HEK293 (cell line): Measurements from ENCODE around the gene ARV1.

Source experiments
- CTCF ChIA-PET: fragments of 350-600 bp; formaldehyde crosslinking; extraction: SDS; loops from one replicate; lab custom pipeline; 2021; ENCODE audit warnings: antibody characterized with exemption; lab: Yijun Ruan, JAX
- POLR2A ChIA-PET: fragments of 300-600 bp; formaldehyde crosslinking; extraction: SDS; loops from one replicate; lab custom pipeline; 2020; ENCODE audit warnings: antibody characterized with exemption, inconsistent platforms; lab: Yijun Ruan, JAX
- H3K27ac ChIP-seq: fragments of 200-500 bp; sonication (Bioruptor generic); 2 replicates; pipeline ENCODE4 v1.5.1; 2014; ENCODE audit warnings: low read depth, low read length, control low read depth, inconsistent platforms; ENCODE audit errors: extremely low read depth
- H3K36me3 ChIP-seq, 2 experiments: fragments of 200-500 bp in 1 of 2; sonication (Bioruptor generic) in 1 of 2; 1 replicate in 1 of 2; 2 replicates in 1 of 2; pipeline ENCODE4 v1.5.1; 2014 to 2017; ENCODE audit warnings: inconsistent platforms in 2 of 2, low read length in 2 of 2; ENCODE audit not compliant: control insufficient read depth in 2 of 2, insufficient read depth in 1 of 2
- H3K4me1 ChIP-seq: fragments of 200-500 bp; sonication (Bioruptor generic); 2 replicates; pipeline ENCODE4 v1.5.1; 2014; ENCODE audit warnings: mild to moderate bottlenecking, low read length, inconsistent platforms; ENCODE audit not compliant: control insufficient read depth, insufficient read depth
- H3K4me3 ChIP-seq: 2 replicates; pipeline ENCODE4 v1.5.1; 2011; ENCODE audit warnings: low read depth, mild to moderate bottlenecking, control low read depth, low read length, moderate library complexity
- H3K9me3 ChIP-seq: fragments of 200-500 bp; sonication (Bioruptor generic); 2 replicates; pipeline ENCODE4 v1.5.1; 2014; ENCODE audit warnings: low read depth, low read length, inconsistent platforms; ENCODE audit not compliant: control insufficient read depth, insufficient read depth
- GFI1B ChIP-seq: fragments of 450-650 bp; formaldehyde crosslinking; IDR thresholded peaks from 2 replicates; pipeline ENCODE4 v1.5.1; 2016; ENCODE audit warnings: missing biosample characterization, missing genetic modification characterization
- GLIS2 ChIP-seq: fragments of 450-650 bp; formaldehyde crosslinking; IDR thresholded peaks from 2 replicates; pipeline ENCODE4 v1.5.1; 2016; ENCODE audit warnings: missing biosample characterization, missing genetic modification characterization
- HOXD13 ChIP-seq: sonication (generic); formaldehyde crosslinking; IDR thresholded peaks from 2 replicates; pipeline ENCODE4 v1.8.0; 2022; ENCODE audit warnings: missing genetic modification reagents, borderline replicate concordance
- ZBTB48 ChIP-seq: fragments of 450-650 bp; formaldehyde crosslinking; IDR thresholded peaks from 2 replicates; pipeline ENCODE4 v1.5.1; 2016; ENCODE audit warnings: missing biosample characterization, missing genetic modification characterization
- ZEB2 ChIP-seq: fragments of 450-650 bp; formaldehyde crosslinking; IDR thresholded peaks from 2 replicates; pipeline ENCODE4 v1.5.1; 2016; ENCODE audit warnings: missing biosample characterization, missing genetic modification characterization
- ZNF140 ChIP-seq: fragments of 450-650 bp; formaldehyde crosslinking; IDR thresholded peaks from 2 replicates; pipeline ENCODE4 v1.5.1; 2016; ENCODE audit warnings: missing biosample characterization, missing genetic modification characterization
- ZNF16 ChIP-seq: fragments of 450-650 bp; formaldehyde crosslinking; IDR thresholded peaks from 2 replicates; pipeline ENCODE4 v1.5.1; 2016; ENCODE audit warnings: low read depth, missing biosample characterization, missing genetic modification characterization
- ZNF324 ChIP-seq: fragments of 450-650 bp; formaldehyde crosslinking; IDR thresholded peaks from 2 replicates; pipeline ENCODE4 v1.5.1; 2016; ENCODE audit warnings: missing biosample characterization, missing genetic modification characterization
- ZNF354C ChIP-seq: fragments of 450-650 bp; formaldehyde crosslinking; IDR thresholded peaks from 2 replicates; pipeline ENCODE4 v1.5.1; 2016; ENCODE audit warnings: missing biosample characterization, missing genetic modification characterization, low read depth, borderline replicate concordance
- ZNF366 ChIP-seq: fragments of 450-650 bp; formaldehyde crosslinking; conservative IDR thresholded peaks from 2 replicates; pipeline ENCODE4 v1.5.1; 2016; ENCODE audit warnings: missing biosample characterization, missing genetic modification characterization
- ZNF391 ChIP-seq: fragments of 450-650 bp; formaldehyde crosslinking; IDR thresholded peaks from 2 replicates; pipeline ENCODE4 v1.5.1; 2016; ENCODE audit warnings: low read depth, missing biosample characterization, missing genetic modification characterization, borderline replicate concordance
- ZNF416 ChIP-seq: fragments of 450-650 bp; formaldehyde crosslinking; IDR thresholded peaks from 2 replicates; pipeline ENCODE4 v1.5.1; 2016; ENCODE audit warnings: missing biosample characterization, missing genetic modification characterization
- ZNF529 ChIP-seq: fragments of 450-650 bp; formaldehyde crosslinking; IDR thresholded peaks from 2 replicates; pipeline ENCODE4 v1.5.1; 2017; ENCODE audit warnings: missing genetic modification characterization, missing biosample characterization; ENCODE audit not compliant: insufficient replicate concordance
- ZNF629 ChIP-seq: fragments of 450-650 bp; formaldehyde crosslinking; IDR thresholded peaks from 2 replicates; pipeline ENCODE4 v1.5.1; 2017; ENCODE audit warnings: missing biosample characterization, missing genetic modification characterization
- ZNF747 ChIP-seq: fragments of 450-650 bp; formaldehyde crosslinking; IDR thresholded peaks from 2 replicates; pipeline ENCODE4 v1.5.1; 2016; ENCODE audit warnings: missing biosample characterization, missing genetic modification characterization
- ZNF792 ChIP-seq: fragments of 450-650 bp; formaldehyde crosslinking; IDR thresholded peaks from 2 replicates; pipeline ENCODE4 v1.5.1; 2016; ENCODE audit warnings: missing biosample characterization, missing genetic modification characterization
- ZNF830 ChIP-seq: fragments of 450-650 bp; IDR thresholded peaks from 2 replicates; pipeline ENCODE4 v1.5.0; 2018; ENCODE audit warnings: missing biosample characterization, missing genetic modification characterization, low read depth, mild to moderate bottlenecking, moderate library complexity
- ZSCAN23 ChIP-seq: fragments of 450-650 bp; formaldehyde crosslinking; IDR thresholded peaks from 2 replicates; pipeline ENCODE4 v1.5.1; 2016; ENCODE audit warnings: missing biosample characterization, missing genetic modification characterization
- TF ChIP-seq, protein P1 (sequence below): fragments of 450-650 bp; formaldehyde crosslinking; IDR thresholded peaks from 2 replicates; pipeline ENCODE4 v1.5.1; 2017; ENCODE audit warnings: missing biosample characterization, missing genetic modification characterization
- TF ChIP-seq, protein P2 (sequence below): fragments of 450-650 bp; formaldehyde crosslinking; IDR thresholded peaks from 2 replicates; pipeline ENCODE4 v1.5.1; 2016; ENCODE audit warnings: missing biosample characterization, missing genetic modification characterization, borderline replicate concordance
- TF ChIP-seq, protein P3 (sequence below): fragments of 450-650 bp; formaldehyde crosslinking; IDR thresholded peaks from 2 replicates; pipeline ENCODE4 v1.5.1; 2016; ENCODE audit warnings: missing biosample characterization, missing genetic modification characterization
- TF ChIP-seq, protein P4 (sequence below): fragments of 450-650 bp; formaldehyde crosslinking; IDR thresholded peaks from 2 replicates; pipeline ENCODE4 v1.5.1; 2017; ENCODE audit warnings: missing biosample characterization, missing genetic modification characterization
- TF ChIP-seq, protein P5 (sequence below): fragments of 450-650 bp; formaldehyde crosslinking; IDR thresholded peaks from 2 replicates; pipeline ENCODE4 v1.5.1; 2016; ENCODE audit warnings: missing biosample characterization, missing genetic modification characterization, borderline replicate concordance

Gene ARV1

DNA sequence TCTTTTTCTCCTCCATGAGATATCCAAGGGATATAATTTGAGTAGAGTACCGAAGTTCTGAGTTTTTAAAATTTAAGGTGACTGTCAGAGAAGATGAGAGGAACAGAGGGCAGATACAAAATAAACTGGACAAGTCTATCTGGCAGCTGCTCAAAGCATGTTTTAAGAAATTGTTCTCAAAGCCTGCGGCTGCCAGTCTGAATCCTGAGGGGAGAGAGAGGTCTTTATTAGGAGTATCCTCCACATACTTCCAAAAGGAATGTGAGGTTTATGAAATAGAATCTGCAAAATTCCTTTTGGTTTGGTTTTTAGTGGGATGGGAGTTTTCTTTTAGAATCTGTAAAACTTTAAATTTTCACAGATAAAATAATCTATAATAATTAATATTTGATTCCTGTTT is 41.5 kb upstream of the ARV1 start:
- no peak overlapping the region for H3K4me3 ChIP-seq
- H3K36me3 ChIP-seq = peaks cover 3% of the 10 kb centered on the region in 2 experiments; a peak in 2 of 3 replicates
- H3K9me3 ChIP-seq = no peaks in the 10 kb centered on the region
- H3K27ac ChIP-seq = no peak overlapping the region
- peaks cover 21% of the 10 kb centered on the region for H3K4me1 ChIP-seq
- CTCF ChIA-PET = interaction anchor here (1.2 to 1.6 kb wide), 2 partner anchors 12 to 42 kb away, joined by 4 read pairs; no protein-coding TSS in a partner anchor
- POLR2A ChIA-PET = no interaction called here
- TF ChIP-seq ZNF629 (tag by site-specific recombination) (no peak), ZNF354C (tag by site-specific recombination) (no peak)

DNA sequence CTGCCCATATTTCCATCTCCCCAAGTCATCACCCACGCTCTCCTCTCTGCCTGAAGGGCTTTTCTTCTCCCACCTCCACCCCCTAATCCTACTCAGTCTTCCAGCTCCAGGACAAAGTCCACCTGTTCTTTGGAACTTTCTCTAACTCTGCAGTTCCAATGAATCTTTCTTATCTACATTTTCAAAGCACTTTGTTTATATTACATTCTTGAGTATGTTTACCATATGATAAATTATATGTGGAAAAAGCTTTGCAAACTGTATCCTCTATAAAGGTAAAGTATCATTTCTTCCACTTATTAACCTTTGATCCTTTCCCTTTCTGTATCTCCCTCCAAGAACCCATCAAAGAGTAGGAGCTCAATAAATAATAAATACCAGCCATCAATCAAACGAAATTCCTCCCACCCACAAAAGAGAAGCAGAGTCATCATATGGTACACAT is 39.9 kb upstream of the ARV1 start:
- peaks cover 21% of the 10 kb centered on the region for H3K4me1 ChIP-seq
- no peak overlapping the region for H3K4me3 ChIP-seq
- POLR2A ChIA-PET = interaction anchor here (1.8 kb wide), 1 partner anchor 40 kb away, joined by 5 read pairs; the partner anchor contains the start of genes ARV1 and TTC13
- H3K9me3 ChIP-seq = no peaks in the 10 kb centered on the region
- H3K27ac ChIP-seq = no peak overlapping the region
- peaks cover 3 to 10% of the 10 kb centered on the region in 2 experiments; a peak in 1 of 3 replicates for H3K36me3 ChIP-seq
- CTCF ChIA-PET = interaction anchor here (0.6 to 1.6 kb wide), 5 partner anchors 8 to 142 kb away, joined by 3 to 4 read pairs (median 3); no protein-coding TSS in a partner anchor
- TF ChIP-seq ZNF747 (no peak), GFI1B (tag by site-specific recombination) (0 out of 2 replicates have a peak, but pooled peaks have one; percentile 13), ZEB2 (tag by site-specific recombination) (0 out of 2 replicates have a peak, but pooled peaks have one; percentile 37), ZBTB48 (tag by site-specific recombination) (no peak), ZNF366 (tag by site-specific recombination) (no peak), ZNF324 (tag by site-specific recombination) (no peak), ZNF16 (no peak), ZSCAN23 (tag by site-specific recombination) (no peak), ZNF391 (tag by site-specific recombination) (no peak), ZNF830 (no peak), ZNF529 (no peak), GLIS2 (no peak), ZNF792 (tag by site-specific recombination) (no peak), HOXD13 (CRISPR knock-in tag) (no peak), ZNF416 (tag by site-specific recombination) (no peak), ZNF140 (tag by site-specific recombination) (no peak)
- TF ChIP-seq, protein P1, sequence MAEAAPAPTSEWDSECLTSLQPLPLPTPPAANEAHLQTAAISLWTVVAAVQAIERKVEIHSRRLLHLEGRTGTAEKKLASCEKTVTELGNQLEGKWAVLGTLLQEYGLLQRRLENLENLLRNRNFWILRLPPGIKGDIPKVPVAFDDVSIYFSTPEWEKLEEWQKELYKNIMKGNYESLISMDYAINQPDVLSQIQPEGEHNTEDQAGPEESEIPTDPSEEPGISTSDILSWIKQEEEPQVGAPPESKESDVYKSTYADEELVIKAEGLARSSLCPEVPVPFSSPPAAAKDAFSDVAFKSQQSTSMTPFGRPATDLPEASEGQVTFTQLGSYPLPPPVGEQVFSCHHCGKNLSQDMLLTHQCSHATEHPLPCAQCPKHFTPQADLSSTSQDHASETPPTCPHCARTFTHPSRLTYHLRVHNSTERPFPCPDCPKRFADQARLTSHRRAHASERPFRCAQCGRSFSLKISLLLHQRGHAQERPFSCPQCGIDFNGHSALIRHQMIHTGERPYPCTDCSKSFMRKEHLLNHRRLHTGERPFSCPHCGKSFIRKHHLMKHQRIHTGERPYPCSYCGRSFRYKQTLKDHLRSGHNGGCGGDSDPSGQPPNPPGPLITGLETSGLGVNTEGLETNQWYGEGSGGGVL = peak; percentile 60
- TF ChIP-seq, protein P2, sequence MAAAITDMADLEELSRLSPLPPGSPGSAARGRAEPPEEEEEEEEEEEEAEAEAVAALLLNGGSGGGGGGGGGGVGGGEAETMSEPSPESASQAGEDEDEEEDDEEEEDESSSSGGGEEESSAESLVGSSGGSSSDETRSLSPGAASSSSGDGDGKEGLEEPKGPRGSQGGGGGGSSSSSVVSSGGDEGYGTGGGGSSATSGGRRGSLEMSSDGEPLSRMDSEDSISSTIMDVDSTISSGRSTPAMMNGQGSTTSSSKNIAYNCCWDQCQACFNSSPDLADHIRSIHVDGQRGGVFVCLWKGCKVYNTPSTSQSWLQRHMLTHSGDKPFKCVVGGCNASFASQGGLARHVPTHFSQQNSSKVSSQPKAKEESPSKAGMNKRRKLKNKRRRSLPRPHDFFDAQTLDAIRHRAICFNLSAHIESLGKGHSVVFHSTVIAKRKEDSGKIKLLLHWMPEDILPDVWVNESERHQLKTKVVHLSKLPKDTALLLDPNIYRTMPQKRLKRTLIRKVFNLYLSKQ (tag by site-specific recombination) = no peak
- TF ChIP-seq, protein P3, sequence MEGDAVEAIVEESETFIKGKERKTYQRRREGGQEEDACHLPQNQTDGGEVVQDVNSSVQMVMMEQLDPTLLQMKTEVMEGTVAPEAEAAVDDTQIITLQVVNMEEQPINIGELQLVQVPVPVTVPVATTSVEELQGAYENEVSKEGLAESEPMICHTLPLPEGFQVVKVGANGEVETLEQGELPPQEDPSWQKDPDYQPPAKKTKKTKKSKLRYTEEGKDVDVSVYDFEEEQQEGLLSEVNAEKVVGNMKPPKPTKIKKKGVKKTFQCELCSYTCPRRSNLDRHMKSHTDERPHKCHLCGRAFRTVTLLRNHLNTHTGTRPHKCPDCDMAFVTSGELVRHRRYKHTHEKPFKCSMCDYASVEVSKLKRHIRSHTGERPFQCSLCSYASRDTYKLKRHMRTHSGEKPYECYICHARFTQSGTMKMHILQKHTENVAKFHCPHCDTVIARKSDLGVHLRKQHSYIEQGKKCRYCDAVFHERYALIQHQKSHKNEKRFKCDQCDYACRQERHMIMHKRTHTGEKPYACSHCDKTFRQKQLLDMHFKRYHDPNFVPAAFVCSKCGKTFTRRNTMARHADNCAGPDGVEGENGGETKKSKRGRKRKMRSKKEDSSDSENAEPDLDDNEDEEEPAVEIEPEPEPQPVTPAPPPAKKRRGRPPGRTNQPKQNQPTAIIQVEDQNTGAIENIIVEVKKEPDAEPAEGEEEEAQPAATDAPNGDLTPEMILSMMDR = no peak
- TF ChIP-seq, protein P4, sequence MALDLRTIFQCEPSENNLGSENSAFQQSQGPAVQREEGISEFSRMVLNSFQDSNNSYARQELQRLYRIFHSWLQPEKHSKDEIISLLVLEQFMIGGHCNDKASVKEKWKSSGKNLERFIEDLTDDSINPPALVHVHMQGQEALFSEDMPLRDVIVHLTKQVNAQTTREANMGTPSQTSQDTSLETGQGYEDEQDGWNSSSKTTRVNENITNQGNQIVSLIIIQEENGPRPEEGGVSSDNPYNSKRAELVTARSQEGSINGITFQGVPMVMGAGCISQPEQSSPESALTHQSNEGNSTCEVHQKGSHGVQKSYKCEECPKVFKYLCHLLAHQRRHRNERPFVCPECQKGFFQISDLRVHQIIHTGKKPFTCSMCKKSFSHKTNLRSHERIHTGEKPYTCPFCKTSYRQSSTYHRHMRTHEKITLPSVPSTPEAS (tag by site-specific recombination) = no peak
- TF ChIP-seq, protein P5, sequence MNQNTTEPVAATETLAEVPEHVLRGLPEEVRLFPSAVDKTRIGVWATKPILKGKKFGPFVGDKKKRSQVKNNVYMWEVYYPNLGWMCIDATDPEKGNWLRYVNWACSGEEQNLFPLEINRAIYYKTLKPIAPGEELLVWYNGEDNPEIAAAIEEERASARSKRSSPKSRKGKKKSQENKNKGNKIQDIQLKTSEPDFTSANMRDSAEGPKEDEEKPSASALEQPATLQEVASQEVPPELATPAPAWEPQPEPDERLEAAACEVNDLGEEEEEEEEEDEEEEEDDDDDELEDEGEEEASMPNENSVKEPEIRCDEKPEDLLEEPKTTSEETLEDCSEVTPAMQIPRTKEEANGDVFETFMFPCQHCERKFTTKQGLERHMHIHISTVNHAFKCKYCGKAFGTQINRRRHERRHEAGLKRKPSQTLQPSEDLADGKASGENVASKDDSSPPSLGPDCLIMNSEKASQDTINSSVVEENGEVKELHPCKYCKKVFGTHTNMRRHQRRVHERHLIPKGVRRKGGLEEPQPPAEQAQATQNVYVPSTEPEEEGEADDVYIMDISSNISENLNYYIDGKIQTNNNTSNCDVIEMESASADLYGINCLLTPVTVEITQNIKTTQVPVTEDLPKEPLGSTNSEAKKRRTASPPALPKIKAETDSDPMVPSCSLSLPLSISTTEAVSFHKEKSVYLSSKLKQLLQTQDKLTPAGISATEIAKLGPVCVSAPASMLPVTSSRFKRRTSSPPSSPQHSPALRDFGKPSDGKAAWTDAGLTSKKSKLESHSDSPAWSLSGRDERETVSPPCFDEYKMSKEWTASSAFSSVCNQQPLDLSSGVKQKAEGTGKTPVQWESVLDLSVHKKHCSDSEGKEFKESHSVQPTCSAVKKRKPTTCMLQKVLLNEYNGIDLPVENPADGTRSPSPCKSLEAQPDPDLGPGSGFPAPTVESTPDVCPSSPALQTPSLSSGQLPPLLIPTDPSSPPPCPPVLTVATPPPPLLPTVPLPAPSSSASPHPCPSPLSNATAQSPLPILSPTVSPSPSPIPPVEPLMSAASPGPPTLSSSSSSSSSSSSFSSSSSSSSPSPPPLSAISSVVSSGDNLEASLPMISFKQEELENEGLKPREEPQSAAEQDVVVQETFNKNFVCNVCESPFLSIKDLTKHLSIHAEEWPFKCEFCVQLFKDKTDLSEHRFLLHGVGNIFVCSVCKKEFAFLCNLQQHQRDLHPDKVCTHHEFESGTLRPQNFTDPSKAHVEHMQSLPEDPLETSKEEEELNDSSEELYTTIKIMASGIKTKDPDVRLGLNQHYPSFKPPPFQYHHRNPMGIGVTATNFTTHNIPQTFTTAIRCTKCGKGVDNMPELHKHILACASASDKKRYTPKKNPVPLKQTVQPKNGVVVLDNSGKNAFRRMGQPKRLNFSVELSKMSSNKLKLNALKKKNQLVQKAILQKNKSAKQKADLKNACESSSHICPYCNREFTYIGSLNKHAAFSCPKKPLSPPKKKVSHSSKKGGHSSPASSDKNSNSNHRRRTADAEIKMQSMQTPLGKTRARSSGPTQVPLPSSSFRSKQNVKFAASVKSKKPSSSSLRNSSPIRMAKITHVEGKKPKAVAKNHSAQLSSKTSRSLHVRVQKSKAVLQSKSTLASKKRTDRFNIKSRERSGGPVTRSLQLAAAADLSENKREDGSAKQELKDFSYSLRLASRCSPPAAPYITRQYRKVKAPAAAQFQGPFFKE = no peak
